ENCODE data around the gene JPH2.

The JPH2 gene

DNA sequence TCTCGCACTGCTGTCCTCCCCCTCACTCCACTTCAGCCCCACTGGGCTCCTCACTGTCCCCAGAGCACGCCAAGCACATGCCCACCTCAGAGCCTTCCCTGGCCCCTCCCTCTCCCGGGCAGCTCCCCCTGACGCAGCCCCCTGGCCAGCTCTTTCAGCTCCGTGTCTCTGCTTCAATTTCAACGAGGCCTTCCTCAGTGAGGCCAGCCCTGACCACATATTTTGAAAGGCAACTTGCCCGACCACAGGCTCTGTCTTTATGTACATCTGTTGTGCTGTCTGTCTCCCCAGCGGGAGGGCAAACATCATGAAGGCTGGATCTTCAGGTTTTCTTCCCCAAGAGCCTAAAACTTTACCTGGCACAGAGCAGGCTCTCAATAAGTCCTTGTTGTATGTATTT is 44.6 kb downstream of the JPH2 start:
- DNase-seq (ENCODE audit: low spot score): no peak
- in situ Hi-C loops (cut with MboI; ENCODE audit: low sequenced_read_pairs, unreplicated experiment): no loop called here
- TF ChIP-seq, protein P1, sequence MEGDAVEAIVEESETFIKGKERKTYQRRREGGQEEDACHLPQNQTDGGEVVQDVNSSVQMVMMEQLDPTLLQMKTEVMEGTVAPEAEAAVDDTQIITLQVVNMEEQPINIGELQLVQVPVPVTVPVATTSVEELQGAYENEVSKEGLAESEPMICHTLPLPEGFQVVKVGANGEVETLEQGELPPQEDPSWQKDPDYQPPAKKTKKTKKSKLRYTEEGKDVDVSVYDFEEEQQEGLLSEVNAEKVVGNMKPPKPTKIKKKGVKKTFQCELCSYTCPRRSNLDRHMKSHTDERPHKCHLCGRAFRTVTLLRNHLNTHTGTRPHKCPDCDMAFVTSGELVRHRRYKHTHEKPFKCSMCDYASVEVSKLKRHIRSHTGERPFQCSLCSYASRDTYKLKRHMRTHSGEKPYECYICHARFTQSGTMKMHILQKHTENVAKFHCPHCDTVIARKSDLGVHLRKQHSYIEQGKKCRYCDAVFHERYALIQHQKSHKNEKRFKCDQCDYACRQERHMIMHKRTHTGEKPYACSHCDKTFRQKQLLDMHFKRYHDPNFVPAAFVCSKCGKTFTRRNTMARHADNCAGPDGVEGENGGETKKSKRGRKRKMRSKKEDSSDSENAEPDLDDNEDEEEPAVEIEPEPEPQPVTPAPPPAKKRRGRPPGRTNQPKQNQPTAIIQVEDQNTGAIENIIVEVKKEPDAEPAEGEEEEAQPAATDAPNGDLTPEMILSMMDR (IDR thresholded peaks at IDR 0.05; ENCODE audit: borderline replicate concordance, control extremely low read depth, extremely low read depth, insufficient read depth, missing control alignments): no peak

DNA sequence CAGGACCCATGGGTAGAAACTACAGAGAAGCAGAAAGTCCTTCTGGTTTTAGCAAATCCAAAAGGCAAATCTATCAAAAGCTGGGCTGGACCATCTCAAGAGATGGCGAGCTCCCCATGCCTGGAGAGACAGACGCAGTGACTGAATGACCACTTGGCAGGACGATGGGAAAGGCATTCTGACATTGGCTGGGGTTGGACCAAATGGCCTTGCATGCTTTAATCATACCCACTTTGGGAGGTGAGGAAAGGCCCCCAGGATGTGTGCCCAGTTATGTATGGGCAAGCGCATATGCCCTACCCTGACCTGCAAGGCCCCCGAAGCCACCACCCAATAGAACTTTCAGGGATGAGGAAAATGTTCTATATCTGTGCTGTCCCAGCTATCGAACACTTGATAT is 45.1 kb downstream of the JPH2 start:
- TF ChIP-seq, protein P1 (IDR thresholded peaks at IDR 0.05; ENCODE audit: borderline replicate concordance, control extremely low read depth, extremely low read depth, insufficient read depth, missing control alignments): no peak
- in situ Hi-C loops (cut with MboI; ENCODE audit: low sequenced_read_pairs, unreplicated experiment): no loop called here
- DNase-seq (ENCODE audit: low spot score): no peak

DNA sequence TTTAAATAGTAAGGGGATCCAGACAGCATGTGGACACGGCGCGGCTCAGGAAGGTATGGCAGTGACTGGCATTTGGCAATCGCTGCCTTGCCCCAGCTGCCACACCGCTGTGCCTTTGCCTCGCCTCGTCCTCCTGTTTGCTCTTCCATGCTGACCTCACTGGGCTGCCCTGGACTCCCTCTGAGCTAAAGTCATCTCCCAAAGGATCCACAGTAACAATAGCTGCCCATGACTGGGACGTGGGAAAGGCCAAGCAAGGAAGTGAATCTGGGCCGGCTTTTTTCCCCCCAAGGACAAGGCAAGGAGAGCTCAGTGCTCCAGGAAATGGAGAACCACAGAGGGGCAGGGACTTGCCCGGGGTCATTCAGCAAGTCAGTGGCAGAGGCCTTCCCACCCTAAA is 48.1 kb downstream of the JPH2 start:
- in situ Hi-C loops (cut with MboI; ENCODE audit: low sequenced_read_pairs, unreplicated experiment): no loop called here
- no peak for DNase-seq (ENCODE audit: low spot score)
- TF ChIP-seq, protein P1 (IDR thresholded peaks at IDR 0.05; ENCODE audit: borderline replicate concordance, control extremely low read depth, extremely low read depth, insufficient read depth, missing control alignments): no peak

DNA sequence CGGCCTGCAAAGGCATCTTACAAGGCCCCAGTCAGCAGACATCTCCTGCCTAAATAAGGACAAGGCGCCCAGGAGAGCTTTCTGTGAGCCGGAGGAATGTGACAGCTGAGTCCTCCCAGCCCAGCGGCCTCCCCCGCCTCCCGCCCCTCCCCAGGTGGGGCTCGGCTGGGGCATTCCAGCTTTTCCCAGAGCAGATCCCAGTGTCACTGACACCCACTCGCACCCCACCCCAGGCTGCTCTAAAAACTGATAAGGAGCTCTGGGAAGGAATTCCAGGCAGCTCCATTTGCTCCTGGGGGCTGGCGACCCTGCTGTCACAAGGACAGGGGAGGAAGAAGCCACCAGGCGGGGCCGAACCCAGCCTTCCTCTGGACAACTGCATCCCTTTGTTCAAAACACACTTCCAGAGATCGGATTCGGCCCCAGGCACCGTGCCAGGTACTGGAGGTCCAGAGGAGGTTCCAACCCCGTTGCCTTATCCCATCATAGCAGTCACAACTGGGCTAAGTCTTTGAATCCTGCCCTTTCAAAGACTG is 49.7 kb downstream of the JPH2 start:
- no peak for DNase-seq (ENCODE audit: low spot score)
- in situ Hi-C loops (cut with MboI; ENCODE audit: low sequenced_read_pairs, unreplicated experiment): no loop called here
- TF ChIP-seq, protein P1 (IDR thresholded peaks at IDR 0.05; ENCODE audit: borderline replicate concordance, control extremely low read depth, extremely low read depth, insufficient read depth, missing control alignments): no peak

DNA sequence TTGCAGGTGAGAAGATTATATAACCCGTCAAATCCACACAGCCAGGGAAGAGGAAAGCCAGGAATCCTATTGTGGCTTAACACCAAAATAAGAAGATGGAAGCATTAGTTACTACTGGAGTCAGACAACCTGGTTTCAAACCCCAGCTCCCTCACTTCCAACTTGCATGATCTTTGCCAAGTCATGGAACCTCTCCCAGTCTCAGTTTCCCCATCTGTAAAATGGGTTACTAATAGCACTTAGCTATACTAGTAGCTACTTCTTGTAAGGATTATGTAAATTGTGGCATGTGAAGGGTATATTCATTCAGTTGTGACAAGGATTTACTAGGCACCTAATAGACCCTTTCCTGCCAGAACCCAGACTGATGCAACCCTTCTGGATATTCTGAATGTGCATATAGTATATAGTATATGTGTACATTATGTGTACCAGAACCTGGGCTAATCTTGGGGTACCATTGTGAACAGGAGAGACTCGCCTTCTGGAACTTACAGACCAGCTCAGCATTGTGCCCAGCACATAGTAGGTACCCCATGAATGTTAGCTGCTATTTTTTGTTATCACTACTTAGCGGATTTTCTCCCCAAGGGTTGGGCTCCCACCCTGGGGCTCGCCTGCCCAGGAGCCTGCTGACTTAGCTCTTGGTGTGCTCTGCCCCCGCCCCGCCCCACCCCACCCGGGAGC is 50.3 kb downstream of the JPH2 start:
- in situ Hi-C loops (cut with MboI; ENCODE audit: low sequenced_read_pairs, unreplicated experiment): no loop called here
- TF ChIP-seq, protein P1 (IDR thresholded peaks at IDR 0.05; ENCODE audit: borderline replicate concordance, control extremely low read depth, extremely low read depth, insufficient read depth, missing control alignments): no peak
- DNase-seq (ENCODE audit: low spot score): no peak

DNA sequence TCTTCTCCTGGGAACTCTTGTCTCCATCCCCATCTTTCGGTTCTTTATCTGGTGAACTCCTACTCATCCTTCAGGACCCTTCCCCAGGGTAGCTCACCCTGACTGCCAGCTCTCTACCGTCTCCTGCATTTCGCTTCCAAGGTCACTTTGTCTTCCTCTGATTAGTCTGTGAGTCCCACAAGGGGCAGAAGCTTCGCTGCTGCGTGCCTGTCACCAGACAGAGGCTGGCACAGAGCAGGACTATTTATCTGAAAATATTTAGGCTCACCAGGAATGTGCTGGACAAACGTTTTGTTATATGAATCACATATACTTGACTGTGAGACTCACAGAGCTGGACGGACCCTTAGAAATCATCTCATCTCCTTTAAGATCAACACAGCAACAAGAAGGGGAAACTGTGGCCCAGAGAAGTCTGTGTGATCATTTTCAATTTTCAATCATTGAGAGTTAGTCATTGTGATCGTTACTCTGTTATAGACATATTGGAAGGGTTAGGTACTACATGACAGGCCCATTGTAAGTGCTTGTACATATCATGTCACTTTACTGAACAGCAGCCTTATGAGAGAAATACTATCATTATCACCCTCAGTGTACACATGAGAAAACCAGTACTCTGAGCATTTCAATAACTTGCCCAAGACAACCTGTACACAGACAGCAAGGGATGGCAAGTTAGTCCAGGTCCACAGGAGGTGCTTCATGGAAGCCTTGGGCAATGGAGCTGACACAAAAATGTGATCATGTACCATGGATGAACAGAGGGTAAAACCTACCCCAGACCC is 51.4 kb downstream of the JPH2 start:
- in situ Hi-C loops (cut with MboI; ENCODE audit: low sequenced_read_pairs, unreplicated experiment): no loop called here
- no peak for DNase-seq (ENCODE audit: low spot score)
- TF ChIP-seq, protein P1 (IDR thresholded peaks at IDR 0.05; ENCODE audit: borderline replicate concordance, control extremely low read depth, extremely low read depth, insufficient read depth, missing control alignments): no peak
